Heart left ventricle (tissue), 13 donors: ENCODE data around the gene EMC1.

Experiments used
- CTCF ChIP-seq, 12 donors: fragments of 200-600 bp; sonication (generic) in 4 of 12; IDR thresholded peaks; one replicate each; pipeline versions ENCODE4 v1.5.0 to v1.8.0; 2018 to 2022; ENCODE audit warnings: antibody characterized with exemption in 12 of 12, mild to moderate bottlenecking in 5 of 12
- POLR2A ChIP-seq, 2 donors: fragments of 450-650 bp; IDR thresholded peaks; one replicate each; pipeline ENCODE4 v1.6.1; 2017; ENCODE audit warnings: antibody characterized with exemption in 2 of 2, mild to moderate bottlenecking in 2 of 2, moderate library complexity in 2 of 2
- donor health status: ischemic (EF 13 %, LVEDD 7.1; RV severe dilation, severe dysfunction).
- donor health status: DM: no; HTN: yes; CAD: no.
- donor health status: DM: no; HTN: no; CAD: no.
- donor health status: ischemic (EF 25% LVEDD 6.9; RV normal size, moderate dysfunction).
- donor health status: ischemic (EF 25% LVEDD 5.7; RV mildly dilated, moderate dysfunction).
- donor health status: ischemic (EF 35%, LVEDD 5.7; RV mildly dilated, moderate dysfunction).
- donor health status: nonischemic (EF 11% LVEDD 7.7; RV severe dilation, severe dysfunction).
- donor health status: DM: yes; HTN: yes; CAD: no.
- donor health status: PGD.
- donor health status: ischemic (EF 29% LVEDD 5.4; RV normal size, mild dysfunction).
- donor health status: nonischemic (EF 23%, LVEDD 6.1; RV moderate dilation, normal function).

- TF ChIP-seq CTCF (IDR thresholded peaks at IDR 0.05) (no peak), POLR2A (IDR thresholded peaks at IDR 0.05) (no peak)
Observed at GRCh38 chr1:19212167-19212566, 39.2 kb downstream of the EMC1 start.
